NCI-H82 treated with DMSO at 0.1 percent for 48 hours (cell line): ENCODE data around the gene CD4.
A peak's percentile ranks its signal among the peaks of the same experiment; 100 is the strongest.
"Not testable (repeated sequence)": the region's sequence is repeated elsewhere in the genome, so short reads cannot be mapped to it uniquely, and the experiment has no call there.

ENCODE experiments used
- DNase-seq: peaks from one replicate; lab custom pipeline; 2025; ENCODE audit not compliant: unreplicated experiment; lab: John Stamatoyannopoulos, UW

Gene CD4

GRCh38 chr12:6788972-6789924 is at the start of gene CD4:
TSS of gene CD4 (plus strand) at chr12:6789528. CDS start at chr12:6800139, 10,611 bp downstream.
- no peak for DNase-seq

- not testable (repeated sequence) for DNase-seq
Measured at GRCh38 chr12:6742080-6742479, 47.2 kb upstream of the CD4 start.

- no peak for DNase-seq
Measured at GRCh38 chr12:6742834-6743233, 46.5 kb upstream of the CD4 start.

- DNase-seq, result not testable (repeated sequence)
Measured at GRCh38 chr12:6743300-6743699, 46.0 kb upstream of the CD4 start.

GRCh38 chr12:6745741-6746525 is 43.4 kb upstream of the CD4 start:
- DNase-seq, result no peak

GRCh38 chr12:6747216-6747615 is 42.1 kb upstream of the CD4 start:
- DNase-seq, result no peak

- no peak for DNase-seq
Measured at GRCh38 chr12:6748761-6749160, 40.6 kb upstream of the CD4 start.

GRCh38 chr12:6750506-6750905 is 38.8 kb upstream of the CD4 start:
- no peak for DNase-seq

- no peak for DNase-seq
Measured at GRCh38 chr12:6751767-6752166, 37.6 kb upstream of the CD4 start.

GRCh38 chr12:6752167-6752920 is 37.0 kb upstream of the CD4 start:
- DNase-seq, result peak; percentile 9

- DNase-seq, result peak; percentile 98
Measured at GRCh38 chr12:6752921-6753771, 36.2 kb upstream of the CD4 start, which contains the start of gene MLF2. TSS of gene MLF2 (minus strand) at chr12:6753141. CDS start at chr12:6752334, 807 bp downstream.

GRCh38 chr12:6753772-6754356 is 35.5 kb upstream of the CD4 start:
- no peak for DNase-seq

- DNase-seq, result no peak
Measured at GRCh38 chr12:6754411-6754810, 34.9 kb upstream of the CD4 start.

- no peak for DNase-seq
Measured at GRCh38 chr12:6757028-6757690, 32.2 kb upstream of the CD4 start.

GRCh38 chr12:6758506-6759095 is 30.7 kb upstream of the CD4 start:
- peak; percentile 97 for DNase-seq

- peak; percentile 71 for DNase-seq
Measured at GRCh38 chr12:6759741-6760140, 29.6 kb upstream of the CD4 start.

- DNase-seq, result no peak
Measured at GRCh38 chr12:6763380-6763779, 25.9 kb upstream of the CD4 start.

GRCh38 chr12:6764011-6764828 is 25.1 kb upstream of the CD4 start:
- peak; percentile 100 for DNase-seq
